HepG2 (cell line): ENCODE data around the gene MAP3K1. TPM values are rescaled to one million over a fixed set of nuclear protein-coding genes. Genes with fewer than 3 reads are reported as not detected.

Experiments used
- ARHGAP35 ChIP-seq: sonication (generic); formaldehyde crosslinking; IDR thresholded peaks from 2 replicates; pipeline ENCODE4 v1.9.0; 2022; ENCODE audit warnings: mild to moderate bottlenecking, inconsistent platforms, moderate library complexity, missing genetic modification reagents, borderline replicate concordance
- FOXK1 ChIP-seq: sonication (generic); formaldehyde crosslinking; IDR thresholded peaks from 2 replicates; pipeline ENCODE4 v1.4.0; 2020; ENCODE audit warnings: low read depth, missing genetic modification reagents, borderline replicate concordance
- GTF3A ChIP-seq: sonication (generic); formaldehyde crosslinking; conservative IDR thresholded peaks from 2 replicates; pipeline ENCODE4 v1.4.0; 2020; ENCODE audit warnings: mild to moderate bottlenecking, missing genetic modification reagents
- HOXD1 ChIP-seq: sonication (generic); formaldehyde crosslinking; IDR thresholded peaks from 2 replicates; pipeline ENCODE4 v1.5.0; 2020; ENCODE audit warnings: missing genetic modification reagents
- KDM5A ChIP-seq: fragments of 200-600 bp; sonication (generic); IDR thresholded peaks from 2 replicates; pipeline ENCODE4 v1.7.0; 2018; ENCODE audit warnings: antibody characterized with exemption, mild to moderate bottlenecking, low read length, borderline replicate concordance
- LCORL ChIP-seq, 2 experiments: fragments of 450-650 bp in 1 of 2; sonication (generic) in 1 of 2; formaldehyde crosslinking in 1 of 2; IDR thresholded peaks; 2 replicates each; pipeline versions ENCODE4 v1.5.0 to v1.6.1; 2017 to 2020; ENCODE audit warnings: antibody characterized with exemption in 1 of 2, missing genetic modification reagents in 1 of 2
- MIER2 ChIP-seq: IDR thresholded peaks from 2 replicates; pipeline ENCODE4 v1.6.1; 2016; ENCODE audit warnings: missing biosample characterization, missing genetic modification reagents
- NCOR1 ChIP-seq: fragments of 200-600 bp; sonication (generic); IDR thresholded peaks from 2 replicates; pipeline ENCODE4 v1.7.0; 2017; ENCODE audit warnings: antibody characterized with exemption, low read length, borderline replicate concordance
- PAXIP1 ChIP-seq: sonication (generic); formaldehyde crosslinking; conservative IDR thresholded peaks from 2 replicates; pipeline ENCODE4 v1.4.0; 2020; ENCODE audit warnings: mild to moderate bottlenecking, missing genetic modification reagents, moderate library complexity
- PLRG1 ChIP-seq: fragments of 450-650 bp; conservative IDR thresholded peaks from 2 replicates; pipeline ENCODE4 v1.6.1; 2016
- REST ChIP-seq, 2 experiments: IDR thresholded peaks; 2 replicates each; pipeline ENCODE4 v1.6.1; 2011 to 2012; ENCODE audit warnings: low read length in 2 of 2, borderline replicate concordance in 1 of 2, low read depth in 1 of 2, mild to moderate bottlenecking in 1 of 2, moderate library complexity in 1 of 2
- SETDB1 ChIP-seq: sonication (generic); formaldehyde crosslinking; IDR thresholded peaks from 2 replicates; pipeline ENCODE4 v1.5.1; 2020; ENCODE audit warnings: missing genetic modification reagents, mild to moderate bottlenecking, borderline replicate concordance
- TFAP4 ChIP-seq: sonication (generic); IDR thresholded peaks from 2 replicates; pipeline ENCODE4 v1.6.1; 2016; ENCODE audit warnings: low read depth, borderline replicate concordance
- ZBTB34 ChIP-seq: sonication (generic); formaldehyde crosslinking; IDR thresholded peaks from 2 replicates; pipeline ENCODE4 v1.8.0; 2022; ENCODE audit warnings: mild to moderate bottlenecking, missing genetic modification reagents
- ZBTB42 ChIP-seq: sonication (generic); formaldehyde crosslinking; IDR thresholded peaks from 2 replicates; pipeline ENCODE4 v1.5.0; 2020; ENCODE audit warnings: mild to moderate bottlenecking, missing genetic modification reagents
- ZNF441 ChIP-seq: sonication (generic); formaldehyde crosslinking; IDR thresholded peaks from 2 replicates; pipeline ENCODE4 v1.7.0; 2021; ENCODE audit warnings: missing genetic modification reagents, borderline replicate concordance
- ZSCAN5A ChIP-seq: sonication (generic); formaldehyde crosslinking; IDR thresholded peaks from 2 replicates; pipeline ENCODE4 v1.8.0; 2022; ENCODE audit warnings: mild to moderate bottlenecking, missing genetic modification reagents, borderline replicate concordance
- polyA plus RNA-seq, 8 experiments: library from polyadenylated mRNA; depleted of rRNA in 3 of 8; stranded (reverse) in 7 of 8; unstranded in 1 of 8; fragments of >200 nt; fragmentation: Illumina TruSeq in 4 of 8; extraction: Trizol in 4 of 8; gene quantifications; 2 replicates each; pipeline versions ENCODE4 v1.2.1 to v1.2.3, GENCODE V29; 2011 to 2016; ENCODE audit warnings: low read depth in 4 of 8, missing spikeins in 1 of 8, mixed read lengths in 1 of 8; ENCODE audit not compliant: insufficient read depth in 1 of 8
- total RNA-seq, 5 experiments: library from RNA; depleted of rRNA; stranded (reverse); fragments of >200 nt; fragmentation: Illumina TruSeq; extraction: Trizol; gene quantifications; 2 replicates each; pipeline ENCODE4 v1.2.3, GENCODE V29; 2016; ENCODE audit warnings: low read depth in 1 of 5

Gene MAP3K1
- total and polyA plus RNA-seq, 2 of the 13 experiments (the other 11 are each of a cell fraction or from before 2014, with no cell fraction given): 16.4 to 30.3 TPM

- TF ChIP-seq PAXIP1 (CRISPR knock-in tag): no peak
- no peak for TF ChIP-seq HOXD1 (CRISPR knock-in tag)
- no peak for TF ChIP-seq ZSCAN5A (CRISPR knock-in tag)
- TF ChIP-seq GTF3A (CRISPR knock-in tag): no peak
- no peak for TF ChIP-seq NCOR1
- no peak for TF ChIP-seq ZBTB42
- no peak for TF ChIP-seq FOXK1
- TF ChIP-seq REST (IDR thresholded peaks at IDR 0.05; ENCODE audit: borderline replicate concordance in 1 of 2, low read depth in 1 of 2, low read length in 2 of 2): no peak
- TF ChIP-seq TFAP4: no peak
- peak; percentile 13; the same call in 1 of the 2 replicates for TF ChIP-seq ZNF441 (CRISPR knock-in tag)
- no peak for TF ChIP-seq ARHGAP35 (CRISPR knock-in tag)
- TF ChIP-seq ZBTB34 (CRISPR knock-in tag): no peak
- no peak; the same call in 1 of the 2 replicates for TF ChIP-seq KDM5A
- no peak for TF ChIP-seq LCORL (IDR thresholded peaks at IDR 0.05)
- TF ChIP-seq LCORL (CRISPR knock-in tag; IDR thresholded peaks at IDR 0.05): no peak
- TF ChIP-seq PLRG1: no peak
- TF ChIP-seq MIER2 (CRISPR knock-in tag): no peak
- no peak for TF ChIP-seq SETDB1 (CRISPR knock-in tag)
Measured at GRCh38 chr5:56910210-56910965, 95.0 kb downstream of the MAP3K1 start (continued).
